Measurements from ENCODE around the gene SPATA9.

The SPATA9 gene

DNA sequence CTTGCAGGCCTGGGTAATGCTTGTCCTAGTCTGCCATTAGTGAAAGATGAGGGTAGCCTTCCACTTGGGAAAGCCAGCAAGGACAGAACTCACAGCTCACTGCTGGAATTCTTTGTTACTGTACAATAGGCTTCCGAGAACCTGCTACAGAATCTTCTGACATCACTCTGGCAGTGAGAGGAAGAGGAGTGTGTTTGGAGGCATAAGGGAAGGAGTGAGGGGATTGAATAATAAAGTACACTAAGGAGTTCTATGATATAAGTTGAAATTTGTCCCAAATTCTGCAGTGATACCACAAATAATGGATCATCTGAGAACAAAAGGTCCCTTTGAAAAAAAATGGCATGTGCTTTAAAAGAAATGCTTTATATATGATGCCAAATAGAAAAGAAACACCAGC lies at the start of gene SPATA9:
Gene SPATA9 (minus strand): TSS at position 101 of the 400 bp plus-strand sequence. CDS start 137 bp downstream, outside the sequence.
- DNase-seq: no peak

DNA sequence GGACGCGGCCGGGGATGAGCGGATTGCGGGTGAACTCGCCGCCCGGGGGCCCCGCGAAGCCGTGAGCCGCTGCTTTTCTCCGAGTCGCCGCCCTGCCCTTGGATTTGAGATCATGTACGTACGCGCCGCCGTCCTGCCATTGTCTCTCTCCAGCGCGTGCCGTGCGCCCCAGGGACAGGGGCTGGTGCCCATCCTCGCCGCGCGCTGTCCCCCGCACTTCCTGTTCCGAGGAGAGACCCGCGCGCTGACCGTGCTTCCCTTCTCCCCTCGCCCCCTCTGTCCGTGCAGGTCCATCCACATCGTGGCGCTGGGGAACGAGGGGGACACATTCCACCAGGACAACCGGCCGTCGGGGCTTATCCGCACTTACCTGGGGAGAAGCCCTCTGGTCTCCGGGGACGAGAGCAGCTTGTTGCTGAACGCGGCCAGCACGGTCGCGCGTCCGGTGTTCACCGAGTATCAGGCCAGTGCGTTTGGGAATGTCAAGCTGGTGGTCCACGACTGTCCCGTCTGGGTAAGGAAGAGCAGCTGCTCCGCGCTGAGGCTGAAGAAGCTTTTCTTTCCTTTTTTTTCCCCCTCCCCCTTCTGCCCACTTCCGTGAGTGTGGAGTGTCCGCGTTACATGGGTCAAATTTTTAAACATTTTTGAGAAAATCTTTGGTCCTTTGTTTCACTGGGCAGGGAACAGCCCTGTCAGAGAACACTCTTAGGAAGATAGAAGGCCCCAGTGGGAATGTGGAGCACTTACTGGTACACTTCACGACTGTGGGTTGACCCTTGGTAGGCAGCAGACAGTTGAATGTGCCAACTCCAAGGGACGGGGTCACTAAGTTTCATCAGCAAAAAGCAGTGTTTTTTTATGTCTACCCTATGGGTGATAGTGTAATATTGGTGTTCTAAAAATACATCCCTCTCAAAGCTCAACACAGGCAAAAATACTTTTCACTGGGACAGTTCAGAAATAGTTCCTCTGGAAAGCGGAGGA lies 49.1 kb upstream of the SPATA9 start:
- no peak for DNase-seq

GRCh38 chr5:95730730-95731570 lies 48.2 kb upstream of the SPATA9 start, which contains the start of gene RHOBTB3:
Gene RHOBTB3, plus strand, starts transcription at chr5:95731336. Its CDS starts 347 bp downstream, at chr5:95731683.
- DNase-seq: no peak

DNA sequence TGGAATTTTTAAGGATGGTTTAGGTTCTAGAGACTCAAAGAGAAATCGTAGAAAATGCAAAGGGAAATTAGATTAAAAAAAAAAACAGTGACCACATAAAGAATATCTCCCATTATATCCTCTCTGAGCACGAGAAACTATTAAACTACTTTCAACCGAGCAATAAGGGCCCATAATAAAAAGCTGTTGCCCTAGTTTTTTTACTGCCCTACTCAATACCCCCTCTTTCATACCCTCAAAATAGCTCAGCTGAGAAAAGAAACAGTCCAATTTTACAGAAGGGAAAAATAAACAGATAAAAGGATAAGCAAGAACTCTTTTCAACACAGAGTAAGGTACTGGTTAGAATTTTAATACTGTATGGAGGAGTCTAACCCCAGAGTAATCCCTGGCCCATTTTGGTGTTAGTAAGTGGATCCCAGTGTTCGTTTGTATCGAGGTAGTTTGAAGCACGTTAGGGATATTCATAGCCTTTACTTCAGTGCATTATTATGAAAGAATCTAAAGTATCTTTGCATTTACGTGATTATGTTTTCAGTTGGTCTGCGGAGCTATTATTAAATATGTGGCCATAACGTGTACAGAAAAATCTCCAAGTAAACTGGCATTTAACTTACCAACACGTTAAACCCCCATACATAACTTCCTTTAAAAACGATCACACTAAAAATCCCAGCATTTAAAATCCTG lies 47.4 kb upstream of the SPATA9 start:
- no peak for DNase-seq

DNA sequence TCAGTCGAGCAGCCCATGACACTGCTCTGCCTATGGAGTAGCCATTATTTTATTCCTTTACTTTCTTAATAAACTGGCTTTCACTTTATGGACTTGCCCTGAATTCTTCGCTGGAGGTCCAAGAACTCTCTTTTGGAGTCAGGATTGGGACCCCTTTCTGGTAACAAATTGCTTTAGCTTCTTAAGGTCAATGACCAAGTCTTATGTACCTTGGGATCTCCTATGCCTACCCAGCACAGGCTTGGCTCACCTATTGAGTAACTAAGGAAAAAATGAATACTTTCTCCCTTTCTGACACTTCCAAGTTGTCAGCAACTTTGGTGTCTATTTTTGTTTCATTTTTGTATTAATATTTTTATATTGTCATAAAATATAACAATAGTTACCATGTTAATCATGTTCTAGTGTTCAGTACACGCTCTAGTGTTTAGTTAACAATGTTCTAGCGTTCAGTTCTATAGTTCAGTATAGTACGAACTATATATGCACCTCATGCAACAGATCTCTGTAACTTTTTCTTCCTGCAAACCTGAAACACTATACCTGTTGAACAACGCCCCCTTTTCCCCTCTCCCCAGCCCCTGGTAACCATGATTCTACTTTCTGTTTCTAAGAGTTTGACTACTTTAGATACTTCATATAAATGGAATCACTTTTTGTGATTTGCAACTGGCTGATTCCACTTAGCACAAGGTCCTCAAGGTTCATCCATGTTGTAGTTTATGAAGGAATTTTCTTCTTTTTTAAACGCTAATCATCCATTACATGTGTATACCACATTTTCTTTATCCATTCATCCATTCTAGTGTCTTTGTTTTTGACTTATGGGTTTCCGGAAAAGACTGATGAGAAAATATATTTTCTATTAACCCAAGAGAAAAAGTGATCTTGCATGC lies 46.6 kb upstream of the SPATA9 start:
- no peak for DNase-seq

- no peak for DNase-seq
These were observed 45.8 kb upstream of the SPATA9 start for GRCh38 chr5:95728494-95729114.

DNA sequence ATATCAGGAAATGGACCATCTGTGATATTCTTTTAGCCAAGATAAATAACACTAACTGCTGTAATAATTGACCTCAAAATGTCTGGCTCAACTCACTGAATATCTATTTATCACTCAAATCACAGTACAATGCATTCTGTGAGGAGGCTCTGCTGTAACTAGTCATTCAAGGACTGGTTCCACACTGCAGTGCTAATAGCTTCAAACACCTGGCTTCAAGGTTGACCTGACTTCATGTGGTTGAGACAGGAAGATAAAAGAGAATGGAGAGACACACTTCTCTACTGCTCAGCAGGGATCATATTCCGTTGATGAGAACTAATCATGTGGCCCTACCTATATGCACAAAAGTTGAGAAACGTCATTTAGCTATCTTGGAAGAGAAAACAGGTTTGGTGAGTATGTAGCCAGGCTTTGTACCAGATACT lies 45.0 kb upstream of the SPATA9 start:
- DNase-seq: no peak

GRCh38 chr5:95726811-95727763 lies 44.3 kb upstream of the SPATA9 start:
- no peak for DNase-seq

DNA sequence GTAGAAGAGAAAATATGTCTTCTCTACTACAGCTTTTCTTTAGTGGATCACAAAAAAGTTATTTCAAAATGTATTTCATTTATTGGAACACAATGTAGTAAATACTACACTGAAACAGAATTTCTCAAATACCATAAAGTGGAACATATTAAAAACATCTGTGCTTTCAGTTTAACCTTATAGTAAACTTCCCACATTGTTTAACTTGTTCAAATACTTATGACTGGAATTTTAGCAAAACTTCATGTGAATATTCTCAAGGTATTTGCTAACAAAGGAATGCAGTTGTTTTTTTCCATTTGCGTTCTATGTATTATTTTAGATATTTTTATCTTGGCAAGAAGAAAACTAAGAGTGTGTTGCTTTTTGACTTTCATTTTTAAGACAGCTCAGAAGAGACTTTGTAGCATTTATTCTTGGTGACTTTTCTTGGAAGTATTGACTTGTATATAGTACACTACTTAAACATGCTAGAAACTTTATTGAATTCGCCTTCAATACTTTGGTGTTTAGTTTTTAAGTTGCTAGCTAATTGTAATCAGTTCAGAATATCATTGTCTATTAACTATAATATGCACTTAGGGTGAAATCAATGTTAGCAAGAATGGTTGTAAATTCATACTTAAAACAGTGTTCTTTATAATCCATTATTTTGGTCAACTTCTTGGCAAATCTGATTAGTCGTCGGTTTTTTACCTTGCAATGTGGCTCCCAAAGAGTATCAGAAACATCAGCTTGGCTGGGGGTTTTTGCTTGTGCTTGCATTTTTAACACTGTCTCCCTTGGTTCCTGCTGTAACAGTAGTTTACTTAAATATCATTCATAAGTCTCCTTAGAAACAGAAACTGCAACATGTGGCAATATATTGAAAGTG lies 43.4 kb upstream of the SPATA9 start:
- DNase-seq: no peak

DNA sequence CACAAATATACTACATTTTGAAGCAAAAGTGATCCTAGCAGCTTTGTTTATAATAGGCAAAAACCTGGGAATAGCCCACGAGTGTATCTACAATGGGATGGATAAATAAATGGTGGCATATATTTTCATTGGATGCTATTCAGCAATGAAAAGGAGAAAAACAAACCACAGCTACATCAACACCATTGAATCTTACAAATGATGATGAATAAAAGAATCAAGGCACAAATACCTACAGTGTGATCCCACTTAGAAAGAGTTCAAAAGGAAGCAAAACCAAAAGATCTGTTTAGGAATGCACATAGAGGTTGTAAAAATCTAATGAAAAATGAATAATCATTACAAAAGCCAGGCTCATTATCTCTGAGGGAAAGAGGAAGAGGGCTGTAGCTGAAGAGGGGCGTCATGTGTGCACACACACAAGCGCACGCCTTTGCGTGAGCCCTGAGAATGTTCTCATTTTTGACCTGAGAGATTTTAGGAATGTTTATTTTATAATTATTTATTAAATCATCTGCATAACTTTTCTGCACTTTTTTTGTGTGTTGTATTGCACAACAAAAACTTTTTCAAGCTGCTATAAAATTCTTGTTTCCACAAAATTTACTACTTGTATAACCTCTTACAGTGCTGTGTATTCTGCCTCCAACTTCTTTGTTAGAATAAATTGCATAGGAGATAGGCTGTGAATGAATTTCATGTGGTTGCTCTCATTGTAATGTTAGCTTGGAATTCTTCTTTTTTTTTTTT lies 42.5 kb upstream of the SPATA9 start:
- DNase-seq: no peak

DNA sequence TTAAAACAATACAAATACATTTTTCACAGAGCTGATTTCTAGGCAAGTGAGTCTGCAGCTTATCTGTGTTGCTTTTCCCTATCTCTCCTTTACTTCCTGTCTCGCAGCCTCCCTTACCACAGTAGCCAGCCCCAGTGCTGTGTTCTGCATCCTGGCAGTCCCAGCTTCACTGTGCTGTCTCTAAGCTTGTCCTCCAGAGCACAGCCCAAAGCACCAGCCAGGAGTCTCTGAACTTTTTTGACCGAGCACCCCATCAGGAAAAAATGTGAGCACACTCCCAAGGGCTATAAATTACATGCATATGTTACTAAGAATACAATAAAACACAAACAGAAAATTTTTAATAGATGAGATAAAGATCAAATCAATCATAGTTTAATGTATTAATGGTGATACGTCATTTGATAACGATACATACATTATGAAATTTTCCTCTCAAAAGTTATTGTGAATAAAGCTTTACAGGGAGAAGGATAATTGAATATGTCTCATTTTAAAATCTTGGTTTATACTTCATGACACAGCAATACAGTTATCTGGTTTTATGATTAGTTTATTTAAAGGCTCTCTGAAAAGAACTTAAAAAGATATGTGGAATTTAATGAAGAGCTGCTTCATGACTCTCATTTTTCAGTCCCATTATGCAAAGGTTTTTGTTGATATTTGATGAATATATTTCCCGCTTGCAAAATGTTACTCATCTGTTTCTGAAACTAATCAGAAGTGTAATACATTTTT lies 41.0 kb upstream of the SPATA9 start:
- no peak for DNase-seq

DNA sequence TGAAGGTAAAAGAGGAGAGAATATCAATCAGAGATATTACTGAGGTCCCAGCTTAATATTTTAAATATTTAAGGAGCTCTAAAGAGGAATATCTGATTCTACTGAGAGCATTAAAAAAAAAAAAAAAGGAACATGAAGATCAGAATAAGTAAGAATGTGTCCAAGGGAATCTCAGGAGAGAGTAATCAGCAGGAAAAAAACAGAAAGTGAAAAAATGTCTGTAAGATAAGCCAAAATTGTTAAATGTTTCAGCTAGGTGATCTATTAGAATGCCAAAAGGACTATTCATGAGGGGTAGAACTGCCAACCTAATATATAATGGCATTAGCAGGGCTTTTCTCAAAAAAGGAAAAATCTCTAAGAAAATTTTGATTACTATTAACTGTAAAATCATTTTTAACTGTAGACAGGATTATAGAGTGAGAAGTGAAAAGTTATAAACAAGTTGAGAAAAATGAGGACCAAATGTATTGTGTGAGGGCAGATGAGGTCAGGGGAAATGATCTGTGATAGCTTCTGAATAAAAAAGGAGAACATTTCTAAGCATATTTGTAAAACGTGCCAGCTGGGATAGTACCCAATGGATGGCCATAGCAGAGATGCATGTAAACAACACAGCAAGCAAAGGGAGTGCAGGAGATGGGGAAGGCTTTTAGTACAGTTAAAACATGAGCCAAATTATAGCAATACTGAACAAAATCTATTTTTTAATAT lies 38.9 kb upstream of the SPATA9 start:
- DNase-seq: no peak

GRCh38 chr5:95720094-95720786 lies 37.4 kb upstream of the SPATA9 start:
- DNase-seq: no peak

DNA sequence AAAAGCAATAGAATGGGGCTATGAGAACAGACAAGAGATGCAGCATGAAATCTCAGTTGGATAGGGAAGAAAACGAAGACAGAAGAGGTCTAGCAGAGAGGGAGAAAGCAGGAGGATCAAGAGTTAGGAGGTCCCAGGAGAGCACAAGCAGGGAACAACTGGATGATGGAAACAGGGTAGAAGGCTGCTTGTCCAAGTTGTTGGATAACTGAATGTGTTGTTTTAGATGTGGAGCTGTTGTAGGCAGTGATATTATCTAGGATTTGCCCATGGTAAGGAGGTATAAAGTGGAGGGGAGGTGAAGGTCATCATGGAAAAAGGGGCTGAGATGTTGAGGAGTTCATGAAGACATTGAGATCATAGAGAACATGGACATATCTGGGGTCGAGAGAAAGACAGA lies 35.9 kb upstream of the SPATA9 start:
- no peak for DNase-seq

GRCh38 chr5:95718203-95718602 lies 35.4 kb upstream of the SPATA9 start:
- no peak for DNase-seq

DNA sequence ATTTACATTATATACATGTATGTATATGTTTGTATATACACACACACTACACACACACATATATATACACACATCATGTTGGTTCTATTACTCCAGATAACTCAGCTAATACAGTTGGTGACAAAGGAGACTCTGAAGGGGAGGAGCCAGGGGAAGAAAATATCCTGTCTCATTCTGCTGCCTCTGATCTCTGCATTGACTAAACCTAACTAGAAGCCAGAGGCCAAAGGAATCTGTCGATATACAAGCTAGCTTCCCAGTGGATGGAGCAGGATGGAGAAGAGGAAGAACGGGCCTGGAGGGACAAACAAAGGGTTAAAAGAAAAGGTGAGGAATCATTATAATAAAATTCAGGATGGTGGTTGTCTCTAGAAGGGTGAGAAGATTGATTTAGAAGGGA lies 34.6 kb upstream of the SPATA9 start:
- DNase-seq: no peak
